Fibroblast of the aortic adventitia (primary cell): Measurements from ENCODE around the gene APOL6. TPM values are rescaled to one million over a fixed set of nuclear protein-coding genes. Genes with fewer than 3 reads are reported as not detected.
"Not testable (repeated sequence)": the region's sequence is repeated elsewhere in the genome, so short reads cannot be mapped to it uniquely, and the experiment has no call there.

Experiments used
- DNase-seq: peaks from one replicate; pipeline ENCODE4 v3.0.0-alpha.2; 2010; ENCODE audit warnings: low read depth
- H3K4me3 ChIP-seq: 2 replicates; pipeline ENCODE4 v1.5.1; 2011; ENCODE audit warnings: low read depth, mild to moderate bottlenecking, control low read depth, low read length, moderate library complexity
- total RNA-seq: library from RNA; depleted of rRNA; stranded (reverse); fragments of >200 nt; gene quantifications from 2 replicates; pipeline ENCODE4 v1.2.3, GENCODE V29; 2012; ENCODE audit warnings: low replicate concordance
- TF ChIP-seq, protein P1 (sequence below): IDR thresholded peaks from 2 replicates; pipeline ENCODE4 v1.5.1; 2011; ENCODE audit warnings: mild to moderate bottlenecking, low read length, control low read depth, inconsistent platforms; ENCODE audit not compliant: insufficient read depth

The APOL6 gene
- total RNA-seq, 1 donor = 29.4 TPM

DNA sequence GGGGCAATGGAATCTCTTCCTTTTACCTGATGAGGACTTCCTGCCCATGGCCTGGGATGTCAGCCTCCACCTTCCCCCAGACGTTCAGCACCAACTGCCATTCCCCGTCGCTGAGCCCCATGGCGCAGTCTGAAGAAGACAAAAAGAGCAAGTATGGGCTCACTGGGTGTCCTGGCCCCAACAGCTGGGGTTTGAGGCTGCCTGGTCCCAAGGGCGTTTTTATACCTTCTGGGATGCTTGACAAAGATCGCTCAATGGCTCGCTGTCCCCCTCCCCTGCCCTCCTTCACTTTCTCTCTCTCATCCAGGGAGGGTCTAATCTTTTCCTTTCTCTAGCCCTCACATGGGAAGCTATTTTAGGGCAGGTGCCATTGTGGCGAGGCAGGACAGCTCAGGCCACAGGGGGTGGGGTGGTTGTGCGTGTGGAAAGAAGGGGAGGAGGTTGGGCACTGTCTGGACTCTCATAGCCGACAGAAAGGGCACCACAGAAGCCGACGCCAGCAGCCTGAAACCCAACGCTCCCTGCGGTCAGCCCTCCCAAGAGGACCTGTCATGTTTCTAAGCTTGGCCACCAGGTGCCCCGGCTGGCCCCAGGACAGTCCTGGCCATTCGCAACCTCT lies 31.0 kb upstream of the APOL6 start, which contains the start of gene MB:
MB (minus strand) TSS at position 193 of the 619 bp plus-strand sequence; CDS start at position 121, 72 bp downstream.
- no peak for DNase-seq
- TF ChIP-seq, protein P1, sequence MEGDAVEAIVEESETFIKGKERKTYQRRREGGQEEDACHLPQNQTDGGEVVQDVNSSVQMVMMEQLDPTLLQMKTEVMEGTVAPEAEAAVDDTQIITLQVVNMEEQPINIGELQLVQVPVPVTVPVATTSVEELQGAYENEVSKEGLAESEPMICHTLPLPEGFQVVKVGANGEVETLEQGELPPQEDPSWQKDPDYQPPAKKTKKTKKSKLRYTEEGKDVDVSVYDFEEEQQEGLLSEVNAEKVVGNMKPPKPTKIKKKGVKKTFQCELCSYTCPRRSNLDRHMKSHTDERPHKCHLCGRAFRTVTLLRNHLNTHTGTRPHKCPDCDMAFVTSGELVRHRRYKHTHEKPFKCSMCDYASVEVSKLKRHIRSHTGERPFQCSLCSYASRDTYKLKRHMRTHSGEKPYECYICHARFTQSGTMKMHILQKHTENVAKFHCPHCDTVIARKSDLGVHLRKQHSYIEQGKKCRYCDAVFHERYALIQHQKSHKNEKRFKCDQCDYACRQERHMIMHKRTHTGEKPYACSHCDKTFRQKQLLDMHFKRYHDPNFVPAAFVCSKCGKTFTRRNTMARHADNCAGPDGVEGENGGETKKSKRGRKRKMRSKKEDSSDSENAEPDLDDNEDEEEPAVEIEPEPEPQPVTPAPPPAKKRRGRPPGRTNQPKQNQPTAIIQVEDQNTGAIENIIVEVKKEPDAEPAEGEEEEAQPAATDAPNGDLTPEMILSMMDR = no peak

DNA sequence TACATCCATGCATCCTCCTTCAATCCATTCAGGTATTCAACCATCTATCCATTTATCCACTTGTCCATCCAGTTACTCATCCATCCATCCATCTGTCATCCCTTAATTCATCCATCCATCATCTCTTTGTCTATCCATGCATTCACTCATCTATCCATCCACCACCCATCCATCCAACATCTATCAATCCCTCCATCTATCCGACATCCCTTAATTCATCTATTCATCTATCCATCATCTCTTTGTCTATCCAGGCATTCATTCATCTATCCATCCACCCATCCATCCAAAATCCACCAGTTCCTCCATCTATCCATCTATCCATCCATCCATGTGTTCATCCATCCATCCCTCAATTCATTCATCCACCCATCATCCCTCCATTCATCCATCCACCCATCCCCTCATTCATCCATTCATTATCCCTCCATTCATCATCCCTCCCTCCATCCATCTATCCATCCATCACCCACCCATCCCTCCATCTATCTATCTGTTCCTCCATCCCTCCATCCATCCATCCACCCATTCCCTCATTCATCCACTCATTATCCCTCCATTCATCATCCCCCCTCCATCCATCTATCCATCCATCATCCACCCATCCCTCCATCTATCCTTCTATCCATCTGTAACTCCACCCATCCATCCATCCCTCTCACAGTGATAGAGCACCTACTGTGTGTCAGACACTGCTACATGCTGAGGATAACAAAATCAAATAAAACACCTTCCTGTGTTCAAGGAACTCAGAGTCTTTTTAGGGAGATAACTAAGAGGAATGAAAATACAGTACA lies 29.6 kb upstream of the APOL6 start:
- no peak overlapping the region for H3K4me3 ChIP-seq
- TF ChIP-seq, protein P1 = no peak
- no peak for DNase-seq

More for the DNA sequence above, 31.0 kb upstream of the APOL6 start, which contains the start of gene MB:
- H3K4me3 ChIP-seq = no peak within 1 kb of the TSS

DNA sequence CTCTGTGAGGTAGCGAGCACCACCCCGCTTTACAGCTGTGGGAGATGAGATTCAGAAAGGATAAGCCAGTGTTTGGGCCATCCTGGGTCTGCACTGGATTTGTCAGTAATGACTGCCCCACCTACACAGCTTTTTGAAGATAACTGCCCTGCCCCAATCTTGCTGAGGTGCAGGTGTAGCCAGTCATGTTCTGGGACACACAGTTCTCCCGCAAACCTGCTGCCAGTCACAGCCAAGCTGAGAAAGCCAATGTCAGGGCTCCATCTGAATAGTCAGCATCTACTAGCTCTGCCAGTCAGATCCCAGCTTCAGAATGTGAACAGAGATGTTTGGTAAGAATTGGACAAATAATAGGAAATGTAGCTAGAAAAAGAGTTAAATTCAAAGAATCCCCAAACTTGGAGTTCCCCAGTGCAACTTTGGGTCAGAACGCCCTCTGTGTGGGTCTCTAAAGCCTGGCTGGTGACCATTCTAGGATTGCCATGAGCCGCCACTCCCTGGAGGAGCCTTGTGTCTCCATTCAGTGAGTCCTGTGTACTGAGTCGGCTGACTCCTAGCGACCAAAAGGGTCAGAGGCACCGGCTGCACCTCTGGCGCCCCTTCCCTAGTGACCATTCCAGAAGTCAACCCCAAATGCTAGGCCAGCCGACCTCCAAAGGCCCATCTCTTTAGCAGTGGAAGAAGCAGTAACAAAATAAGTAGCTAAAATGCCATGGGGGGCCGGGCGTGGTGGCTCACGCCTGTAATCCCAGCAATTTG lies 28.7 kb upstream of the APOL6 start:
- TF ChIP-seq, protein P1 = no peak

DNA sequence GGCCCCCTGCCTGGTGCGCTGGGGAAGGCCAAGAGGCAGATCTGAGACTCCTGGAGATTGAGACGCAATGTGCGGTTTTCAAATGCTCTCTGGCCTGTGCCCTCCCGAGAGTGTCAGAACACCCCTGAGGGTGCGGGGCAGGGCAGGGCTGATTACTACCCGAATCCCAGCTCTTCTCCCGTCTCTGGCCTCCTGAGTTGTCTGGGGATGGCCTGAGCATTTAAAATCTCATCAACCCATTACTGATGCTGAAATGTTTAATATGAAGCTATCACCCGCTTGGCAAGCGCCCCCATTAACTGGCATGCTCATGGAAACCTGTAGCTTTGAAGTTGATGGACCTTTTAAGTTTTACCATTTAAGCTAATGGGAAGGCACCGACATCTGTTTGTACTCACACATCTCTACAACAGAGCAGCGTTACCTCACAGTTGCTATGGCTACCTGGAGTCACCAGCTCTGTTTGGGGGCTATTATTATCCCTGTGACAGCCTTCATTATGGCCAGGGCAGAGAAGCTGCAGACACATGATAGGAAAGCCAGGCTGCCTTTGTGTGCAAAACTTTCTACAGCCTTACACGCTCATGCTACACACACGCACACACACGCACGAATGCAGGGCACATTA lies 27.5 kb upstream of the APOL6 start:
- DNase-seq = peak; percentile 40
- H3K4me3 ChIP-seq = no peak overlapping the region
- TF ChIP-seq, protein P1 = no peak

More for the DNA sequence above, 28.7 kb upstream of the APOL6 start:
- no peak for DNase-seq
- no peak overlapping the region for H3K4me3 ChIP-seq

DNA sequence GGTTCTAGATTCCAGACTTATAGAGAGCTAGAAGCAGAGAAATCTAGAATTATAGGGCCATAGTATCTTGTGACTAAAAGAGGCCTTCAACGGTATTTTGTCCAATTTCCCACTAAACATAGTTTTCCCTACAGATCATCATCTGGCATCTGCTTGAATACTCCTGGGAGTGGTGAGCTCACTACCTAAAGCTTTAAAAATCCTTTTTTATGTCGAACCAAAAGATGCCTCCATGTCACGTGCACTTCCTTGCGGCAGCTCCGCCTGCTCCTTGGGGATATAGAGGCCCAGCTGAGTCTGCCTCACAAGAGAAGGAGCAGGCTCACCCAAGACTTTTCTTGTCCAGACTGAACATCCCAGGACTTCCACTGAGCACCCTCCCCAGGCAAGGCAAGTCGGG lies 26.8 kb upstream of the APOL6 start:
- peak; percentile 43 for DNase-seq
- TF ChIP-seq, protein P1 = no peak
- H3K4me3 ChIP-seq = no peak overlapping the region

DNA sequence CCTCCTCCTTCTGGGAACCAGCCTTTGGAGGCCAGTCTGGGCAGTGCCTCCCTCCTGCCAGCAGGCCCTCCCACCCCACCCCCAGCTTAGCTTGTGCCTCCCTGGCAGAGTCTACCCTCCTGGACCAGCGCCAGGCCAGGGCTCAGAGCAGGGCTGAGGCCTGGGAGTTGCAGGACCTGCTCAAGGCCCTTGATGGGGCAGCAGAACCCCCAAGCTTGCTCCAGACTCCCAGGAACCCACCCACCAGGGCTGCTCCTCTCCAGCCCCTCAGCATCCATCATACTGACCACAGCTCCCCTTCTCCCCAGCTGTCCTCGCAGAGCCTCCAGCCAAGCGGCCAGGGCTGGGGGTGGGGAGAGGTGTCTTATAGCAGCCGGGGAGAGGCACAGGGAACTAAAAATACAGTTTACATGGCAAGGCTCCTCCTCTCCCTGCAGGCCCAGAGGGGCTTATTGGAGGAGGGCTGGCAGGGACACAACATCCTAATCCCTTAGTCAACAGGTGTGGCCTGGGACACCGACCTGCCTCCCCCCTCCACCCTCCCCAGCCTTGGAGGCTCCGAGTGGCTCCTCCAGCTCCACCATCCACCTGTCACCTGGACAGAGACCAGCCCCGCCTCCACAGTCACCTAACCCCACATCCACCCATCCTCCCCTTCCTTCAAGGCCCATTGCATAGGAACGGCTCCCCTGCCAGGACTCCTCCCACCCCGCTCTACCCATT lies 25.9 kb upstream of the APOL6 start:
- no peak overlapping the region for H3K4me3 ChIP-seq
- TF ChIP-seq, protein P1 = no peak
- no peak for DNase-seq

DNA sequence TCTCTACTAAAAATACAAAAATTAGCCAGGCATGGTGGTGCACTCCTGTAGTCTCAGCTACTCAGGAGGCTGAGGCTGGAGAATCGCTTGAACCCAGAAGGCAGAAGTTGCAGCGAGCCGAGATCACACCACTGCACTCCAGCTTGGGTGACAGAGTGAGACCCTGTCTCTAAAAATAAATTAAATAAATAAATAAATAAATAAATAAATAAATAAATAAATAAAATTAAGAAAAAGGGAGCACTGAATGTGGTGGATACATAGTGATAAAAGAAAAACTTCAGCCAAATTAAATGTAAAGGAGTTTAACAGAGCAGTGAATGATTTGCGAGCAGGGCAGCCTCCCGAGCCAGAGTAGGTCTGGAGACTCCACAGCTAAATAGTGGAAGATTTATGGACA lies 24.4 kb upstream of the APOL6 start:
- H3K4me3 ChIP-seq, DNase-seq: not testable (repeated sequence)
